C4-2B (cell line): Measurements from ENCODE around the gene IQCE.

ENCODE experiments used
- ZFX ChIP-seq: fragments of 450-650 bp; IDR thresholded peaks from 2 replicates; pipeline ENCODE4 v1.6.1; 2017
- TF ChIP-seq, protein P1 (sequence below): fragments of 450-650 bp; conservative IDR thresholded peaks from 2 replicates; pipeline ENCODE4 v1.5.1; 2017; ENCODE audit warnings: mild to moderate bottlenecking

DNA sequence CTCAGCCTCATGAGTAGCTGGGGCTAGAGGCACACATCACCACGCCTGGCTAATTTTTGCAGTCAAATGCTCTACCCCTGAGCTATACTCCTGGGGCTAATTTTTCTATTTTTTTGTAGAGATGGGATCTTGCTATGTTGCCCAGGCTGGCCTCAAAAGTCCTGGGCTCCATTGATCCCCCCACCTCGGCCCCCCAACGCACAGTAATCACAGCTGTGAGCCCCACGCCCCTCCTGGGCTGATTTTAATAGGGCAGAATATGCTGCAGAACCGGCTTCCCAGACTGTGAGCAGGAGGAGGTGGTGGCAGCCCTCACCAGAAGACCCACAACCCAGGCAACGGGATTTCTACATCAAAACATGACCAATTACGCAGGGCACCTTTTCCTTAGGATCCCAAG lies 18.6 kb upstream of the IQCE start:
- TF ChIP-seq, protein P1, sequence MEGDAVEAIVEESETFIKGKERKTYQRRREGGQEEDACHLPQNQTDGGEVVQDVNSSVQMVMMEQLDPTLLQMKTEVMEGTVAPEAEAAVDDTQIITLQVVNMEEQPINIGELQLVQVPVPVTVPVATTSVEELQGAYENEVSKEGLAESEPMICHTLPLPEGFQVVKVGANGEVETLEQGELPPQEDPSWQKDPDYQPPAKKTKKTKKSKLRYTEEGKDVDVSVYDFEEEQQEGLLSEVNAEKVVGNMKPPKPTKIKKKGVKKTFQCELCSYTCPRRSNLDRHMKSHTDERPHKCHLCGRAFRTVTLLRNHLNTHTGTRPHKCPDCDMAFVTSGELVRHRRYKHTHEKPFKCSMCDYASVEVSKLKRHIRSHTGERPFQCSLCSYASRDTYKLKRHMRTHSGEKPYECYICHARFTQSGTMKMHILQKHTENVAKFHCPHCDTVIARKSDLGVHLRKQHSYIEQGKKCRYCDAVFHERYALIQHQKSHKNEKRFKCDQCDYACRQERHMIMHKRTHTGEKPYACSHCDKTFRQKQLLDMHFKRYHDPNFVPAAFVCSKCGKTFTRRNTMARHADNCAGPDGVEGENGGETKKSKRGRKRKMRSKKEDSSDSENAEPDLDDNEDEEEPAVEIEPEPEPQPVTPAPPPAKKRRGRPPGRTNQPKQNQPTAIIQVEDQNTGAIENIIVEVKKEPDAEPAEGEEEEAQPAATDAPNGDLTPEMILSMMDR: no peak
- TF ChIP-seq ZFX: no peak
